Mesothelial cell of epicardium (in vitro differentiated cells): ENCODE measurements around the gene GALNT9. TPM values are rescaled to one million over a fixed set of nuclear protein-coding genes. Genes with fewer than 3 reads are reported as not detected.

Experiments
- DNase-seq, 2 experiments: peaks; one replicate each; pipeline ENCODE4 v3.0.0; 2021; ENCODE audit warnings: low spot score in 2 of 2; ENCODE audit not compliant: unreplicated experiment in 2 of 2
- H3K27ac Mint-ChIP-seq: 2 replicates; pipeline ENCODE4 v1.8.0; 2021; ENCODE audit warnings: mixed read lengths
- H3K27me3 Mint-ChIP-seq: 2 replicates; pipeline ENCODE4 v1.8.0; 2021; ENCODE audit warnings: low read depth, mixed read lengths
- H3K36me3 Mint-ChIP-seq: 2 replicates; pipeline ENCODE4 v1.8.0; 2021; ENCODE audit warnings: mixed read lengths
- H3K4me1 Mint-ChIP-seq: 2 replicates; pipeline ENCODE4 v1.8.0; 2021; ENCODE audit warnings: mixed read lengths
- H3K4me3 Mint-ChIP-seq: 2 replicates; pipeline ENCODE4 v1.8.0; 2021; ENCODE audit warnings: mild to moderate bottlenecking, moderate library complexity, mixed read lengths
- H3K9me3 Mint-ChIP-seq: 2 replicates; pipeline ENCODE4 v1.8.0; 2021; ENCODE audit warnings: mixed read lengths
- CTCF ChIP-seq: fragments of 200-600 bp; sonication (generic); IDR thresholded peaks from one replicate; pipeline ENCODE4 v1.5.0; 2021; ENCODE audit warnings: antibody characterized with exemption; ENCODE audit not compliant: unreplicated experiment
- total RNA-seq: library from RNA; stranded (reverse); gene quantifications from 3 replicates; pipeline ENCODE4 v1.2.1, GENCODE V29; 2021

The GALNT9 gene
- total RNA-seq, 1 donor from 2014 or later, result 4.8 TPM

GRCh38 chr12:132261328-132262138 is 67.9 kb downstream of the GALNT9 start:
- TF ChIP-seq CTCF, result no peak
- H3K27ac Mint-ChIP-seq, result no peak overlapping the region
- no peaks in the 10 kb centered on the region for H3K36me3 Mint-ChIP-seq
- no peak for DNase-seq
- no peaks in the 10 kb centered on the region for H3K9me3 Mint-ChIP-seq
- no peaks in the 10 kb centered on the region for H3K4me1 Mint-ChIP-seq
- H3K4me3 Mint-ChIP-seq, result no peak overlapping the region
- peaks cover 53% of the 10 kb centered on the region for H3K27me3 Mint-ChIP-seq

GRCh38 chr12:132260721-132261120 is 68.7 kb downstream of the GALNT9 start:
- H3K4me1 Mint-ChIP-seq, result no peaks in the 10 kb centered on the region
- H3K27me3 Mint-ChIP-seq, result peaks cover 53% of the 10 kb centered on the region
- no peak overlapping the region for H3K4me3 Mint-ChIP-seq
- TF ChIP-seq CTCF, result no peak
- no peaks in the 10 kb centered on the region for H3K9me3 Mint-ChIP-seq
- no peak for DNase-seq
- H3K36me3 Mint-ChIP-seq, result no peaks in the 10 kb centered on the region
- H3K27ac Mint-ChIP-seq, result no peak overlapping the region

GRCh38 chr12:132259872-132260695 is 69.3 kb downstream of the GALNT9 start:
- Mint-ChIP-seq H3K36me3 (no peaks in the 10 kb centered on the region), H3K27me3 (peaks cover 53% of the 10 kb centered on the region), H3K27ac (no peak overlapping the region)

GRCh38 chr12:132259364-132259871 is 70.0 kb downstream of the GALNT9 start:
- TF ChIP-seq CTCF, result no peak
- no peak for DNase-seq
- peaks cover 54% of the 10 kb centered on the region for H3K27me3 Mint-ChIP-seq
- H3K4me1 Mint-ChIP-seq, result no peaks in the 10 kb centered on the region
- no peak overlapping the region for H3K27ac Mint-ChIP-seq
- no peaks in the 10 kb centered on the region for H3K36me3 Mint-ChIP-seq
- H3K9me3 Mint-ChIP-seq, result no peaks in the 10 kb centered on the region
- H3K4me3 Mint-ChIP-seq, result no peak overlapping the region

More at GRCh38 chr12:132259872-132260695, 69.3 kb downstream of the GALNT9 start:
- Mint-ChIP-seq H3K4me1 (no peaks in the 10 kb centered on the region), H3K4me3 (no peak overlapping the region), H3K9me3 (no peaks in the 10 kb centered on the region)
- DNase-seq, result no peak
- no peak for TF ChIP-seq CTCF

- Mint-ChIP-seq H3K9me3 (no peaks in the 10 kb centered on the region), H3K27me3 (peaks cover 56% of the 10 kb centered on the region), H3K4me1 (no peaks in the 10 kb centered on the region), H3K27ac (no peak overlapping the region), H3K4me3 (no peak overlapping the region), H3K36me3 (no peaks in the 10 kb centered on the region)
- no peak for TF ChIP-seq CTCF
- no peak for DNase-seq
These were observed 70.8 kb downstream of the GALNT9 start for GRCh38 chr12:132258543-132258942.
